Coronary artery (tissue), 2 donors: ENCODE measurements around the gene FMC1.

Source experiments
- DNase-seq: peaks from one replicate; pipeline ENCODE4 v3.0.0-alpha.2; 2017; ENCODE audit warnings: low spot score
- H3K27ac ChIP-seq, 2 donors: fragments of 200-600 bp; sonication (generic); one replicate each; pipeline ENCODE4 v1.5.1; 2016 to 2019
- H3K4me3 ChIP-seq: fragments of 200-600 bp; sonication (generic); 2 replicates; pipeline ENCODE4 v1.5.1; 2016; ENCODE audit warnings: mild to moderate bottlenecking, moderate library complexity
- TF ChIP-seq, protein P1 (sequence below): fragments of 200-600 bp; sonication (generic); IDR thresholded peaks from one replicate; pipeline ENCODE4 v1.5.1; 2019; ENCODE audit warnings: antibody characterized with exemption

FMC1 gene

DNA sequence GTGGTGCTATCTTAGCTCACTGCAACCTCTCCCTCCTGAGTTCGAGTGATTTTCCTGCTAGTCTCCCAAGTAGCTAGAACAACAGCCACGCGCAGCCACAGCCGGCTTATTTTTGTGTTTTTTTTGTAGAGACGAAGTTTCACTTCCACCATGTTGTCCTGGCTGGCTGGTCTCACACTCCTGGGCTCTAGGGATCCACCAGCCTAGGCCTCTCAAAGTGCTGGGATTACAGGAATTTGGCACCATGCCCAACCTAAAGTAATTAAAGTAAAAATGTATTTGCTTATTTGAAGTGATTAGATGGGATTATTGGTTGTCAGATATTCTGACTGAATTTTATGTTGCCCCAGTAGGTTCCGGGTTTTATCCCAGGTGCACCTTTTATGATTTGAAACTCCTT lies 41.3 kb downstream of the FMC1 start:
- no peak overlapping the region for H3K4me3 ChIP-seq
- DNase-seq: no peak
- TF ChIP-seq, protein P1, sequence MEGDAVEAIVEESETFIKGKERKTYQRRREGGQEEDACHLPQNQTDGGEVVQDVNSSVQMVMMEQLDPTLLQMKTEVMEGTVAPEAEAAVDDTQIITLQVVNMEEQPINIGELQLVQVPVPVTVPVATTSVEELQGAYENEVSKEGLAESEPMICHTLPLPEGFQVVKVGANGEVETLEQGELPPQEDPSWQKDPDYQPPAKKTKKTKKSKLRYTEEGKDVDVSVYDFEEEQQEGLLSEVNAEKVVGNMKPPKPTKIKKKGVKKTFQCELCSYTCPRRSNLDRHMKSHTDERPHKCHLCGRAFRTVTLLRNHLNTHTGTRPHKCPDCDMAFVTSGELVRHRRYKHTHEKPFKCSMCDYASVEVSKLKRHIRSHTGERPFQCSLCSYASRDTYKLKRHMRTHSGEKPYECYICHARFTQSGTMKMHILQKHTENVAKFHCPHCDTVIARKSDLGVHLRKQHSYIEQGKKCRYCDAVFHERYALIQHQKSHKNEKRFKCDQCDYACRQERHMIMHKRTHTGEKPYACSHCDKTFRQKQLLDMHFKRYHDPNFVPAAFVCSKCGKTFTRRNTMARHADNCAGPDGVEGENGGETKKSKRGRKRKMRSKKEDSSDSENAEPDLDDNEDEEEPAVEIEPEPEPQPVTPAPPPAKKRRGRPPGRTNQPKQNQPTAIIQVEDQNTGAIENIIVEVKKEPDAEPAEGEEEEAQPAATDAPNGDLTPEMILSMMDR: no peak
- no peak overlapping the region for H3K27ac ChIP-seq

DNA sequence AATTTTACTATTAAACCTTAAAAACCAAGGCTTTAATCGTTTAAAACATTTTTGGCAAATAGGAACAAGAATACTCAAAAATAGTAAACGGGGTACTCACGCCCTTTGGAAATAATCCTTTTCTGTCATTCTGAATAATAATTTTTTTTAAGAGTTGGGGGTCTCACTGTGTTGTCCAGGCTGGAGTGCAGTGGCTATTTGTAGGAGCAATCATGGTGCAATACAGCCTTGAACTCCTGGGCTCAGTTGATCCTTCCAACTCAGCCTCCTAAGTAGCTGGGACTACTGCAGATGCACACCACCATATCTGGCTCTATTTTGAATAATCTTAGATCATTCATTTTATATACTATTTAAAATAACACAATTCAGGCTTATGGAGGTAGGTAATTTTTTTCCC lies 43.5 kb downstream of the FMC1 start:
- Histone ChIP-seq H3K4me3 (no peak overlapping the region), H3K27ac (no peak overlapping the region)
- DNase-seq: no peak
- TF ChIP-seq, protein P1: no peak

DNA sequence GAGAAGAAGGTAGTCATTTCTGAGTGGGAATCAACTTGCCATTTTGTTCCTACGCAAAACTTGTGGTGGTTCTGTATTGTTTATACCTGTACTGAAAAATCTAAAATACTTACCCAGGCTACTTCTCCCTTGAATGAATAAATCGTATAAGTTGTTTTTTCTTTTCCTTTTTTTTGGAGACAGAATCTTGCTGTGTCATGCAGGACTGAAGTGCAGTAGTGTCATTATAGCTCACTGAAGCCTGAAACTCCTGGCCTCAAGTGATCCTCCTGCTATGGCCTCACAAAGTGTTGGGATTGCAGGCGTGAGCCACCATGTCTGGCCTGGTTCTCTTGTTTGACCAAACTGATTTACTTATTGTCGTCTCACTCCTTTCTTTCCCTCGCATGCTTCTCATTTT lies 46.5 kb downstream of the FMC1 start:
- no peak overlapping the region for H3K4me3 ChIP-seq
- no peak overlapping the region for H3K27ac ChIP-seq
- DNase-seq: no peak
- TF ChIP-seq, protein P1: no peak

DNA sequence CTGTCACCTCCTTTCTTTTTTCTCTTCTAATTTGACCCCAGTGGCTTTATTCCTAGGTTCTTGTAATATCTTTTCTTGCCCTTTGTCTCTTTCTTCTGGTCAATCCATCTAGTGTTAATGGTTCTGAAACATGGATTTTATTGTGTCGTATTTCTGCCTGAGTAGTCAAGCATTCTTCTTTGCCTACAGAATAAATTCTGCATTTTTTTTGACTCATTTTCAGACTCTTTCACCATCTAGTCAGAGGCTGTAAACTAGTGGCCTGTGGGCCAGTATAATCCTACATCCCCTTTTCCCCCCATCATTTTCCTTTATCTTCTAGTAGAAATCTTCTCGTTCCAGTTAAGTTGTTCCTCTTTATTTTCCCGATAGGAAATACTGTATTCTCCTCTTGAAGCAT lies 48.0 kb downstream of the FMC1 start:
- H3K27ac ChIP-seq: no peak overlapping the region
- no peak overlapping the region for H3K4me3 ChIP-seq
- TF ChIP-seq, protein P1: no peak
- DNase-seq: no peak

DNA sequence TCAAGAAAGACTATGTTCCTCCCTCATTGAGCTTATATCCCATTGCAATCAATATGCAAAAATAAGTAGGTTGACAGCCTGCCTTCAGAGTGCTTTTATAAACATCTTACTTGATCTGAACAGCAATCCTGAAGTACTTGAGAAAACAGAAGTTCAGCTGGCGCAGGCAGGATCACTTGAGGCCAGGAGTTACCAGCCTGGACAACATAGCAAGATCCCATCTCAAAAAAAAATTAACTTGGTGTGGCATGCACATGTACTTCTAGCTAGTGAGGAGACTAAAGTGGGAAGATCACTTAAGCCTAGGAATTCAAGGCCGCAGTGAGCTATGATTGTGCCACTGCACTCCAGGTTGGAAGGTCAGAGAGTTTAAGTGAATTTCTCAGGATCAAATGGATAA lies 48.6 kb downstream of the FMC1 start:
- H3K4me3 ChIP-seq: no peak overlapping the region
- DNase-seq: no peak
- no peak overlapping the region for H3K27ac ChIP-seq

DNA sequence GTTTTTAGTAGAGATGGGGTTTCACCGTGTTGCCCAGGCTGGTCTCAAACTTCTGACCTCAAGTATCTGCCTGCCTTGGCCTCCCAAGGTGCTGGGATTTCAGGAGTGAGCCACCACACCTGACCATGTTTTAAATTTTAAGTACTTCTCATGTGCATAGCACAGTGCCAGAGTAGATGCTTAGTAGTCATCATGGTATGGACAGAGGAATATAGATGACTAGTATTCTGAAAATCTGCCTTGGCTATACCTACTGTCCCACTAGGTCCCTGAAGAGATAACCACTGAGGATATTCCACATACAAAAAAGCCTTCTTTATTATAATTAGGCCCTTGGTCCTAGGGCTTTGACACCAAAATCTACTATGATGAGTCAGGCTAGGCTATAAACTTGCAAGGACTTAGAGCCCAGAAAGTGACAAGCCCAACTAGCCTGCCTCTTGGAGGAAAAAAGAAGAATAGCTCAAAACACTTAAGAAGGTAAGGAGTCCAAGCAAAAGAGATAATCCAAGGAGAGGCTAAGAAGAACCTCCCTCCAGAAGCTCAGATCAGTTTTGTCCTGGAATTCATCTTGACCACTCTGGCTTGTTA lies 52.6 kb downstream of the FMC1 start:
- Histone ChIP-seq H3K4me3 (no peak overlapping the region), H3K27ac (no peak overlapping the region)
- no peak for DNase-seq
- TF ChIP-seq, protein P1: no peak

More for the DNA sequence above, 48.6 kb downstream of the FMC1 start:
- TF ChIP-seq, protein P1: no peak

DNA sequence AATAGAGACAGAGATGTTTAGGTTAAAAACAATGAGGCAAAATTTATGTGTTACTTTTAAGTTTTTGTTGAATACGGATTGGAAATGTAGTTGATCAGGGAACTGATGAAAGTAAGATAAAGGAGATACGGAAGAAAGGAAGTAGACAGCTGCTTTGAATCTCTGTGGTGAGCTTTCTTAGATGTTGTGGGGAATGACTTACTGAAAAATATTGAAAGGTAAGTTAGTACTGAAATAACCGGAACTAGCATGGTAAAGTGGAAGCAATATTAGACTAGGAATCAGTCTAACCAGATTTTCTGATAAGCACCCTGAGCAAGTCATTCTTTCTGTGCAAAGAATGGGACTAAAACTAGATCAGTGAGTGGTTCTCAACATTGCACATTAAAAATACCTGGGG lies 53.4 kb downstream of the FMC1 start:
- H3K4me3 ChIP-seq: no peak overlapping the region
- TF ChIP-seq, protein P1: no peak
- no peak for DNase-seq
- H3K27ac ChIP-seq: no peak overlapping the region
